Kidney epithelial cell (primary cell): Measurements from ENCODE around the gene MCRIP2. TPM values are rescaled to one million over a fixed set of nuclear protein-coding genes. Genes with fewer than 3 reads are reported as not detected.

Experiments used
- DNase-seq: peaks from one replicate; pipeline ENCODE4 v3.0.0-alpha.2; 2010; ENCODE audit warnings: low read depth
- H3K27me3 ChIP-seq: 2 replicates; pipeline ENCODE4 v1.6.0; 2011; ENCODE audit warnings: low read length; ENCODE audit not compliant: control insufficient read depth, insufficient read depth
- H3K36me3 ChIP-seq: 2 replicates; pipeline ENCODE4 v1.5.1; 2011; ENCODE audit warnings: low read length; ENCODE audit not compliant: control insufficient read depth, insufficient read depth
- H3K4me3 ChIP-seq: 2 replicates; pipeline ENCODE4 v1.5.1; 2011; ENCODE audit warnings: low read depth, mild to moderate bottlenecking, control low read depth, low read length
- total RNA-seq: library from RNA; depleted of rRNA; stranded (reverse); fragments of >200 nt; gene quantifications from 2 replicates; pipeline ENCODE4 v1.2.3, GENCODE V29; 2015
- TF ChIP-seq, protein P1 (sequence below): IDR thresholded peaks from 2 replicates; pipeline ENCODE4 v1.5.1; 2011; ENCODE audit warnings: mild to moderate bottlenecking, moderate library complexity, low read length, control low read depth, inconsistent platforms; ENCODE audit not compliant: insufficient read depth, poor library complexity, severe bottlenecking

MCRIP2 gene
- total RNA-seq, 1 donor from 2014 or later = 59.8 TPM

DNA sequence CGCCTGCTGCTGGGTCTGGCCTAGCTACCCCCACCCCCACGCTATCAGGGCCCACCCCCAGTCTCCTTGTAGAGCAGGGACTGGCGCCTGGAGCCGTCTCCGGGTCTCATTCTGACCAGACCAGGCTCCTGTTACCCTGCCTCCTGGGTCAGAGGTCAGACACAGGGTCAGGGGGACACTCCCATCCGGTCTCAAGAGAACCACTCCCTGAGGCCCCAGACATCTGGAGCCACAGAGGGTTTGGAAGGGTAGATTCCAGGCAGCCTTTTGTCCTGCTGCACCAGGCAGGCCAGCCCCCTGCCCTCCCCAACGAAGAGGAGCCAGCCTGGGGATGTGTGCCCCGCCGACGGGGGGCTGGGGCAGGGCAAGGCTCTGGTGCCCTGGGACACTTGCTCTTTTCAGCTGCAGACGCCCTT, 11.8 kb upstream of the MCRIP2 start:
- DNase-seq = no peak
- TF ChIP-seq, protein P1, sequence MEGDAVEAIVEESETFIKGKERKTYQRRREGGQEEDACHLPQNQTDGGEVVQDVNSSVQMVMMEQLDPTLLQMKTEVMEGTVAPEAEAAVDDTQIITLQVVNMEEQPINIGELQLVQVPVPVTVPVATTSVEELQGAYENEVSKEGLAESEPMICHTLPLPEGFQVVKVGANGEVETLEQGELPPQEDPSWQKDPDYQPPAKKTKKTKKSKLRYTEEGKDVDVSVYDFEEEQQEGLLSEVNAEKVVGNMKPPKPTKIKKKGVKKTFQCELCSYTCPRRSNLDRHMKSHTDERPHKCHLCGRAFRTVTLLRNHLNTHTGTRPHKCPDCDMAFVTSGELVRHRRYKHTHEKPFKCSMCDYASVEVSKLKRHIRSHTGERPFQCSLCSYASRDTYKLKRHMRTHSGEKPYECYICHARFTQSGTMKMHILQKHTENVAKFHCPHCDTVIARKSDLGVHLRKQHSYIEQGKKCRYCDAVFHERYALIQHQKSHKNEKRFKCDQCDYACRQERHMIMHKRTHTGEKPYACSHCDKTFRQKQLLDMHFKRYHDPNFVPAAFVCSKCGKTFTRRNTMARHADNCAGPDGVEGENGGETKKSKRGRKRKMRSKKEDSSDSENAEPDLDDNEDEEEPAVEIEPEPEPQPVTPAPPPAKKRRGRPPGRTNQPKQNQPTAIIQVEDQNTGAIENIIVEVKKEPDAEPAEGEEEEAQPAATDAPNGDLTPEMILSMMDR = no peak
- Histone ChIP-seq H3K4me3 (no peak overlapping the region), H3K27me3 (peaks cover 4% of the 10 kb centered on the region), H3K36me3 (peaks cover 2% of the 10 kb centered on the region)

DNA sequence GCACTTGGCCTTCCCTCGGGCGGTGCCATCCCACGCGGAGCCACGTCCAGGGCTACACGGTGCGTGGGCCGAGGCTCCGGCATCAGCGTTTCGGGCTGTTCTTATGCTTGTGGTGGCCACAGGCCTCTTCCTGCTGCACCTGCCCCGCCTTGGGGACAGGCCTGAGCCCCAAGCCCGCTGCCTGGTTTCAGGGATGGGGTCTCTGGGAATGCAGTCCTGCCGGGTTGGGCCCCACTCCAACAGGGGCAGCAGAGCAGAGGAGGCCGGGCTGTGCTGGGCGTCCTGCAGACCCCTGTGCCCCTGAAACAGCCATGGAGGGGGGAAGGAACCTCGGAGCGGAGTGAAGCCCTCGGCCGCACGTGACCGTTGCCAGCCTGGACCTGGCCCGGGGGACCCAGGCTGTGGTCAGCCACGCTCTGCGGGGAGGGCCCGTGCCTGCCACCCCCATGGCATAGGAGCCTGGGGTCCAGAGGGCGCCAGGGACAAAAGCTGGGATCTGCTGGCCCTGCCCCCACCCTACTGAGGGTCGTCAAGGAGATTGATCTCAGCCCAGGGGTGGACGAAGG, 11.3 kb upstream of the MCRIP2 start:
- DNase-seq = no peak
- Histone ChIP-seq H3K36me3 (peaks cover 2% of the 10 kb centered on the region), H3K27me3 (peaks cover 4% of the 10 kb centered on the region), H3K4me3 (no peak overlapping the region)
- TF ChIP-seq, protein P1 = no peak

DNA sequence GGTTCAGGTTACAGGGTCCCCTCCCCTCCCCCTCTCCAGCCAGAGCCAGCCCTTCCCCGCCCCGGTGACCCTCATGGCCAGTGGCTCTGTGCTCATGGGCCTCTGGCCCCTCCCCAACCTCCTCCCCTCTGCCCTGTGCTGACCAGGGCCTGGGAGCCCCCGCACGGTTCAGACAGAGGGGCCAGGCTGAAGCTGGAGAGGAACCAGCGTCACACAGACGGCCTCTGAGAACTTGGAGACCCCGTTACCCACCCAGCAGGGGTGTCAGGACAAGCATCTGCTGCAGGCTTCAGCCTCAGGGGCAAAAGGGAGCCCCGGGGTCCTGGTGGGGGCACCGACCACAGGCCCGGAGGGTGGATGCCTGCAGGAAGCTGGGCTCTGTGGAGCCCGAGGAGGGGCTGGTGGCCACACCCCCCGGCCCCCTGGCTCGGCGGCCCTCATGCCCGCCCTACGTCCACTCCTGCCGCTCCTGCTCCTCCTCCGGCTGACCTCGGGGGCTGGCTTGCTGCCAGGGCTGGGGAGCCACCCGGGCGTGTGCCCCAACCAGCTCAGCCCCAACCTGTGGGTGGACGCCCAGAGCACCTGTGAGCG, 10.7 kb upstream of the MCRIP2 start, which contains the start of gene WFIKKN1:
WFIKKN1 (plus strand) TSS at position 171 of the 591 bp plus-strand sequence; CDS start at position 440, 269 bp downstream.
- no peak within 1 kb of the TSS for H3K4me3 ChIP-seq
- TF ChIP-seq, protein P1 = no peak
- peaks cover 4% of the 10 kb centered on the region for H3K27me3 ChIP-seq
- peaks cover 2% of the 10 kb centered on the region for H3K36me3 ChIP-seq
- no peak for DNase-seq

DNA sequence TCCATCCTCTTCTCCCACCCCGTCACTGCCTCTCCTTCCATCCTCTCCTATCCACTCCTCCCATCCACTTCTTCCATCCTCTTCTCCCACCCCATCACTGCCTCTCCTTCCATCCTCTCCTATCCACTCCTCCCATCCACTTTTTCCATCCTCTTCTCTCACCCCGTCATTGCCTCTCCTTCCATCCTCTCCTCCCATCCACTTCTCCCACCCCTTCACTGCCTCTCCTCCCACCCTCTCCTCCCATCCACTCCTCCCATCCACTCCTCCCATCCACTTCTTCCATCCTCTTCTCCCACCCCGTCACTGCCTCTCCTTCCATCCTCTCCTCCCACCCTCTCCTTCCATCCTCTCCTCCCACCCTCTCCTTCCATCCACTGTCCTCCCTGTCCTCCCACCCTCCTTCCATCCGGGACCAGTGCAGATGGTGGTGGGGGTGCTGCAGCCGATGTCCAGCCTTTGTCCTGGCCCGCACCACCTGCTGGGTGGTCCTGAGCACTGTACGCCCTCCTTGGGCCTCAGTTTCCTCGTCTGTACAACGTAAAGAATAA, 9.7 kb upstream of the MCRIP2 start:
- Histone ChIP-seq H3K36me3 (no peaks in the 10 kb centered on the region), H3K4me3 (no peak overlapping the region), H3K27me3 (peaks cover 4% of the 10 kb centered on the region)
- DNase-seq = no peak
- TF ChIP-seq, protein P1 = no peak

DNA sequence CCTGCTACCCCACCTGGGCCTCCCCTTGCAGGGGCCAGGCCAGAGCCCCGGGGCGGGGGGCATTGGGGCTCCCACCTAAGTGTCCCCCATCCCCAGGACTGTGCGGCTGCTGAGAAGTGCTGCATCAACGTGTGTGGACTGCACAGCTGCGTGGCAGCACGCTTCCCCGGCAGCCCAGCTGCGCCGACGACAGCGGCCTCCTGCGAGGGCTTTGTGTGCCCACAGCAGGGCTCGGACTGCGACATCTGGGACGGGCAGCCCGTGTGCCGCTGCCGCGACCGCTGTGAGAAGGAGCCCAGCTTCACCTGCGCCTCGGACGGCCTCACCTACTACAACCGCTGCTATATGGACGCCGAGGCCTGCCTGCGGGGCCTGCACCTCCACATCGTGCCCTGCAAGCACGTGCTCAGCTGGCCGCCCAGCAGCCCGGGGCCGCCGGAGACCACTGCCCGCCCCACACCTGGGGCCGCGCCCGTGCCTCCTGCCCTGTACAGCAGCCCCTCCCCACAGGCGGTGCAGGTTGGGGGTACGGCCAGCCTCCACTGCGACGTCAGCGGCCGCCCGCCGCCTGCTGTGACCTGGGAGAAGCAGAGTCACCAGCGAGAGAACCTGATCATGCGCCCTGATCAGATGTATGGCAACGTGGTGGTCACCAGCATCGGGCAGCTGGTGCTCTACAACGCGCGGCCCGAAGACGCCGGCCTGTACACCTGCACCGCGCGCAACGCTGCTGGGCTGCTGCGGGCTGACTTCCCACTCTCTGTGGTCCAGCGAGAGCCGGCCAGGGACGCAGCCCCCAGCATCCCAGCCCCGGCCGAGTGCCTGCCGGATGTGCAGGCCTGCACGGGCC, 8.9 kb upstream of the MCRIP2 start:
- no peak overlapping the region for H3K4me3 ChIP-seq
- TF ChIP-seq, protein P1 = no peak
- DNase-seq = no peak
- peaks cover 4% of the 10 kb centered on the region for H3K27me3 ChIP-seq
- H3K36me3 ChIP-seq = no peaks in the 10 kb centered on the region
